T-helper 2 cell treated with Interferon-gamma antibody and Interleukin-4, amounts not matched to agents 5 μg/mL and 100 μg/mL, for 36 hours (primary cell): ENCODE results near the gene FOXP3.
A peak's percentile ranks its signal among the peaks of the same experiment; 100 is the strongest.

Source experiments
- DNase-seq: peaks from one replicate; pipeline ENCODE4 v3.0.0; 2021; ENCODE audit warnings: low spot score
- H3K27ac Mint-ChIP-seq: one replicate; pipeline ENCODE4 v1.8.0; 2021; ENCODE audit warnings: mild to moderate bottlenecking, mixed read lengths
- H3K27me3 Mint-ChIP-seq: one replicate; pipeline ENCODE4 v1.8.0; 2021; ENCODE audit warnings: low read depth, mixed read lengths
- H3K36me3 Mint-ChIP-seq: one replicate; pipeline ENCODE4 v1.8.0; 2021; ENCODE audit warnings: low read depth, mixed read lengths
- H3K4me1 Mint-ChIP-seq: one replicate; pipeline ENCODE4 v1.8.0; 2021; ENCODE audit warnings: low read depth, mixed read lengths
- H3K4me3 Mint-ChIP-seq: one replicate; pipeline ENCODE4 v1.8.0; 2022; ENCODE audit warnings: mild to moderate bottlenecking, moderate library complexity, mixed read lengths
- H3K9me3 Mint-ChIP-seq: one replicate; pipeline ENCODE4 v1.8.0; 2021; ENCODE audit warnings: mixed read lengths

Gene FOXP3

DNA sequence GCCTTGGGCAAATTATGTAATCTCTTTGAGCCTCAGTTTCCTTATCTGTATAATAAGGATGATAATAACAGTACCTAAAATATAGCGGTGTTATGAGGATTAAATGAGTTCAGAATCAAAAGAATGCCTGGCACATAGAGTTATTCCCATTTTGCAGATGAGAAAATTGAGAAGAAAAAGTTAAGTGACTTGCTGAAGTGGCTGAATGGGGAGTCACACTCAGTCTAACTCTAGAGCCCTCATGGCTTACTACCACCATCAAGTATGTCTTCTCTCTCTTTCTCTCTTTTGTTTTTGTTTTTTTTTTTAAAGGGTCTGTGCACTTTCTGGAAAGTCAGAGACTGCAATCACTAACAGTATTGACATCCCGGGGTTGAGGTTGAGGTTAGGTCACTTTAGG is 32.0 kb downstream of the FOXP3 start:
- H3K36me3 Mint-ChIP-seq, result peaks cover 6% of the 10 kb centered on the region
- no peaks in the 10 kb centered on the region for H3K27me3 Mint-ChIP-seq
- H3K4me1 Mint-ChIP-seq, result peaks cover 22% of the 10 kb centered on the region
- no peak for DNase-seq
- no peak overlapping the region for H3K27ac Mint-ChIP-seq
- no peaks in the 10 kb centered on the region for H3K9me3 Mint-ChIP-seq
- no peak overlapping the region for H3K4me3 Mint-ChIP-seq

DNA sequence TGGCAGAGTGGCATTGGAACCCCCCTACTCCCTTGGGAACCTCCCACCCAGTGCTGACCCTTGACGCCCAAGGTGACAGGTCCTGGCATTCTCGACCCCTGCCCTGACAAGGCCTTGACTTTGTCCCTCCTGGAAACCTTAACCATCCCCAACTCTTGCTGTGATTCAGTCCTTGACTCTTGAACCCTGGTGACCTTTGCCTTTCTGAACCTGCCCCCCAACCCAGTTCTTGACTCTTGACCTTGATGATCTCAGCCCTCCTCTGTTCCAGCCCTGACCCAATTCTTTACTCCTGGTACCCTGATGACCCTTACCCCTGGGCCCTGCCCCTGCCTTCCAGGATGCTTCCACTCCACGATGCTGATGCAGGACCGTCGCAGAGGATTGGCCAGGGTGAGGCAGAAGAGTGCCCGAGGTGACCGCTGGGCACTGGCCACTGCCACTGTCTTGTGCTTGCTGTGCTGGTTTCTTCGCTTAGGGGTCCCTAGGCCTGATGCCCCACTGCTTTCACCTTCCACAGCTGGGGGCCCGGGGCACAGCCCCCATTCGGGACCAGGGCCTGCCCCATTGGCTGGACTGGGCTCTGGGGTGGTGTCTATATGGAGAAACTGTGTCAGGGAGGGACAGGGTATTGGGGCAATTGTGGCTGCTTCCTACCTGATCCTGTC is 33.0 kb downstream of the FOXP3 start:
- Mint-ChIP-seq H3K27ac (peak overlapping the region; percentile 90), H3K36me3 (no peaks in the 10 kb centered on the region), H3K27me3 (no peaks in the 10 kb centered on the region), H3K9me3 (no peaks in the 10 kb centered on the region), H3K4me1 (peaks cover 14% of the 10 kb centered on the region), H3K4me3 (peak overlapping the region; percentile 76)
- no peak for DNase-seq

DNA sequence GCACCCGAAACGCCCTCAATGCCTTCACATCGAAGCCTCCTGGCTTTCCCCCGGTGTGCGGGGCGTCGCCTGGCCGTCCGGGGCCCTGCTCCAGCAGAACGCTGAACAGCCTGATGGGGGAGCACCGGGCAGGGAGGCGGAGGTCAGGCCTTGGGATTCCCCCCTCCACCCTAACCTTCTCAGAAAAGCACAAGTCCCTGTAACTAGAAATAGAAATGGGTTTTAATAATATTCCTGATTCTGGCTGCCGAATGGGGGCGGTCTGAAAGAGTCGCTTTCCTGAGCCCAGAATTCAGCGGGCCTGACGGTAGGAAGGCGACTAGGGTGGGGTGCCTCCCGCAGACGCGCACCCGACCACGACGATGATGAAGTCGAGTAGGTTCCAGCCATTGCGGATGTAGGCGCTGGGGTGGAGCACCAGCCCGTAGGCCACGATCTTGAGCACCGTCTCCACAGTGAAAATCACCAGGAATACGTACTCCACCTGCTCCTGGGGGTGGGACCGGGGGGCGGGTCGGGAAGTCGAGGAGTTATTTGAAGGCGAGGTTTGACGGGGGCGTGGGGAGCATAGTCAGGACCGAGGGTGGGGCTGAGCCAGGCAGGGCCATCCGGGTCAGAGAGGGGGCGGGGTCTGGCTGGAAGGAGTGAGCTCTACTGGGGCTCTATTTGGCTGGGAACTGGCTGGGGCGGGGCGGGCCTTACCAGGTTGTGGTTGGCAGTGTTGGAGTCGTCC is 33.8 kb downstream of the FOXP3 start:
- peak overlapping the region; percentile 90 for H3K27ac Mint-ChIP-seq

DNA sequence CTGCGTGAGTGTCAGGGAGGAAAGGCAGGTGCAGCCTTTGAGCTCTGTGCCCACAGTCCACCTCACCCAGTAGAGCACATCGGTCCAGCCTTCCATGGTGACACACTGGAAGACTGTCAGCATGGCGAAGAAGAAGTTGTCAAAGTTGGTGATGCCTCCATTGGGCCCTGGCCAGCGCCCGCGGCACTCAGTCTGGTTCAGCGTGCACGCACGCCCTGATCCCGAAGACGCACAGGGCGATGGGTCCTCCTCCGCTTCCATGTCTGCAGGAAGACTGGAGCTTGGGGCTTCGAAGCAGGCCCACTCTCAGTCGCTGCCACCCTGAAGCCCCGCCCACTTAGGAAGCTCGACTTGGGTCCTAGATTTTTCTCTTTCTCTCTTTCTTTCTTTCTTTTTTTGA is 36.3 kb downstream of the FOXP3 start:
- Mint-ChIP-seq H3K9me3 (no peaks in the 10 kb centered on the region), H3K27me3 (peaks cover 8% of the 10 kb centered on the region), H3K4me1 (peaks cover 11% of the 10 kb centered on the region), H3K4me3 (no peak overlapping the region), H3K27ac (no peak overlapping the region), H3K36me3 (no peaks in the 10 kb centered on the region)
- DNase-seq, result no peak

More for the DNA sequence above, 33.8 kb downstream of the FOXP3 start:
- Mint-ChIP-seq H3K27me3 (peaks cover 1% of the 10 kb centered on the region), H3K4me3 (peak overlapping the region; percentile 76), H3K9me3 (no peaks in the 10 kb centered on the region), H3K36me3 (no peaks in the 10 kb centered on the region), H3K4me1 (peaks cover 14% of the 10 kb centered on the region)
- peak; percentile 58 for DNase-seq

DNA sequence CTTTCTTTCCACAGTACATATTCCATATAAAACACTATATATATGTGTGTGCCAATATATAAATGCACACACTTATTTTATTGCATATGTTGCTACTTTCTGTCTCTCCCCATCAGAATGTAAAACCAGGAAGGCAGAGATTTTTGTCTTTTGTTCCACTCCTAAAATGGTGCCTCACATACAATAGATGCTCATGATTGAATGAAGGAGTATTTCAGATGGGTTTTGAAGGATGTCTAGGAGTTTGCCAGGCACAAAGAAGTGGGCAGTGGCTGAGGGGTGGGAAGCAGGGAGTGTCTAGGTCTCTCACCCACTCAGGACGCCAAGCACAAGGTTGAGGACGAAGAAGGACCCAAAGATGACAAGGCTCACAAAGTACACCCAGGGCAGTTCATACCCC is 36.8 kb downstream of the FOXP3 start:
- Mint-ChIP-seq H3K4me1 (peaks cover 10% of the 10 kb centered on the region), H3K9me3 (no peaks in the 10 kb centered on the region), H3K27me3 (peaks cover 8% of the 10 kb centered on the region), H3K36me3 (no peaks in the 10 kb centered on the region), H3K4me3 (no peak overlapping the region), H3K27ac (no peak overlapping the region)
- DNase-seq, result no peak

DNA sequence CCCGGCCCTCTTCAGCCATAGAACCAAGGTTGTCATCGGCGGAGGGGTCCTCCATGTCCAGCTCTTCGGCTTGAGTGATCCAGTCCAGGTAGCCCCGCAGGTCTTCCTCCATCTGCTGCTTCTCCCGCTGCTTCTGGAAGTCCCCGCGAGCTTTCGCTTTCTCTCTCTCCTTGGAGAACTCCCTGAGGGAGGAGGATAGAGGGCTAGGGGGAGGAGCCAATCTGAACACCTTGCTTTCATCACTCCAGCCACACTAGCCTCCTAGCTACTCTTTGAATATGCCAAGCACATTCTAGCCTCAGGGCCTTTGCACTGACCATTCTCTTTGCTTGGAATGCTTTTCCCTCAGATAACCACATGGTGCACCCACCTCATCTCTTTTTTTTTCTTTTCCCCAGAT is 37.6 kb downstream of the FOXP3 start:
- Mint-ChIP-seq H3K27me3 (peaks cover 8% of the 10 kb centered on the region), H3K27ac (no peak overlapping the region), H3K4me1 (peaks cover 8% of the 10 kb centered on the region), H3K4me3 (no peak overlapping the region), H3K9me3 (no peaks in the 10 kb centered on the region), H3K36me3 (no peaks in the 10 kb centered on the region)
- DNase-seq, result no peak

DNA sequence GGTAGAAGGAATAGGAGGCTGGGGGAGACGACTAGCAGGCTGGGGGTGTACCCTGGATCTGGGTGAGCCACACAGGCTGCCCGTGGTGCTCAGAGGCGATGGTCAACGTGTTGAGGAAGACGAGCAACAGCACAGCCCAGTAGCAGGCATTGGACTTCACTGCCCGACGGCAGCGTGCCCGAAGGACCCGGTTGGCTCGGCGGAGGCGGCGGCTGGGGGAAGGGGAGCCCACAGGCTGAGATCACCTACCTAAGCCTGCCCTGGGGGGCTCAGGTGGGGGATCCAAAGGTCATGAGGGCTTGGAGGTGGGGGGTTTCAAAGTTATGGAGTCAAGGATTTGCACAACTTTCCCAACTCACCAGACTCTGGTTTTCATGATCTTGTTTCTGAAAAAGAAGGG is 38.7 kb downstream of the FOXP3 start:
- no peaks in the 10 kb centered on the region for H3K36me3 Mint-ChIP-seq
- H3K9me3 Mint-ChIP-seq, result no peaks in the 10 kb centered on the region
- no peak overlapping the region for H3K27ac Mint-ChIP-seq
- H3K4me1 Mint-ChIP-seq, result no peaks in the 10 kb centered on the region
- DNase-seq, result no peak
- peaks cover 8% of the 10 kb centered on the region for H3K27me3 Mint-ChIP-seq
- no peak overlapping the region for H3K4me3 Mint-ChIP-seq

DNA sequence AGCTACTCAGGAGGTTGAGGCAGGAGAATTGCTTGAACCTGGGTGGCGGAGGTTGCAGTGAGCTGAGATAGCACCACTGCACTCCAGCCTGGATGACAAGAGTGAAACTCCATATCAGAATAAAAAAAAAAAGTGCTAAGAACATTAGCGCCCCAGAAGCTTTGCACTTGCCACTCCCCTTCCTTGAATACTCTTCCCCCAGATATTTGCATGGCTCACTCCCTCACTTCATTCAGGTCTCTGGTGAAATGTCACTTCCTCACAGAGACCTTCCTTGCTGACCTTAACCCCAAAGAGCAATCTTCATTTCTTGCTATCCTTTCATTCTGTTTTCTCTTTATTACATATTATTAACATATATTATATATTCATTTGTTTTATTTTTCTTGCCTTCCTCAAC is 42.6 kb downstream of the FOXP3 start:
- DNase-seq, result no peak
- Mint-ChIP-seq H3K27me3 (peaks cover 11% of the 10 kb centered on the region), H3K36me3 (no peaks in the 10 kb centered on the region), H3K27ac (no peak overlapping the region), H3K4me1 (no peaks in the 10 kb centered on the region), H3K4me3 (no peak overlapping the region), H3K9me3 (no peaks in the 10 kb centered on the region)

DNA sequence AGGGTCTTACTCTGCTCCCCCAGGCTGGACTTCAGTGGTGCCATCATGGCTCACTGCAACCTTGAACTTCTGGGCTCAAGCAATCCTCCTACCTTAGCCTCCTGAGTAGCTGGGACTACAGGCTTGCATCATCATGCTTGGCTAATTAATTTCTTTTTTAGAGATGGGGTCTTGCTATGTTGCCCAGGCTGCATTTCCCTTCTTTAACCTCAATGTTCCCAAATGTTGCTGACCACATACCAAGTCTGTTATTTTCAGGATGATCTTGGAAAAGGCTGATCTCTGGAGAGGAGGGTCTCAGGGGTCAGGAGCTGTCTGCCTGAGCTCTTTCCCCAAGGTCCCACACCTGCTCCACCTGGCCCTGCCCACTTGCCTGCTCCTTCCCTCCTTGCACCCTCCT is 44.4 kb downstream of the FOXP3 start:
- no peak overlapping the region for H3K4me3 Mint-ChIP-seq
- H3K27ac Mint-ChIP-seq, result no peak overlapping the region
- DNase-seq, result no peak

DNA sequence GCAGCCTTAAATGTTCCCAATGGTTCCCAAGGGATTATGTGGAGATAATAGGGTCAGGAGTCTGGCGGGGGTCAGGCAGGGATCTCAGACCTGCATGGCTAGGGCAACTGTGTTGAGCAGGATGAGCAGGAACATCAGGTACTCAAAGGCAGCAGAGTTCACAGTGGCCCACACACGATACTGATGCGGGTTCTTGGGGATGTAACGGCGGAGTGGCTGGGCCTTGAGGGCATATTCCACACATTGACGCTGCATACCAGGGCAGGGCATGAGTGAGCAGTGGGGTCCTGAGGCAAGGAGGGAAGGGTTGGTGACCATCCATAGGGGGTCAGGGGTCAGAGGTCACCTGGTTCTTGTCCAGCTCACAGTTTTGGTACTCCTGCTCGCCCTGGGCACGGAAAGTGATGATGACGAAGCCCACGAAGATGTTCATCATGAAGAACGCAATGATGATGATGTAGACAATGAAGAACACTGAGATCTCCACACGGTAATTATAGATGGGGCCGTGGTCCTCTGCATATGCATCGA is 49.4 kb downstream of the FOXP3 start:
- H3K27ac Mint-ChIP-seq, result no peak overlapping the region
- no peaks in the 10 kb centered on the region for H3K36me3 Mint-ChIP-seq
- DNase-seq, result no peak
- no peaks in the 10 kb centered on the region for H3K9me3 Mint-ChIP-seq
- H3K4me3 Mint-ChIP-seq, result no peak overlapping the region
- peaks cover 3% of the 10 kb centered on the region for H3K27me3 Mint-ChIP-seq
- H3K4me1 Mint-ChIP-seq, result no peaks in the 10 kb centered on the region

More for the DNA sequence above, 44.4 kb downstream of the FOXP3 start:
- Mint-ChIP-seq H3K9me3 (no peaks in the 10 kb centered on the region), H3K27me3 (peaks cover 8% of the 10 kb centered on the region), H3K4me1 (no peaks in the 10 kb centered on the region), H3K36me3 (no peaks in the 10 kb centered on the region)

DNA sequence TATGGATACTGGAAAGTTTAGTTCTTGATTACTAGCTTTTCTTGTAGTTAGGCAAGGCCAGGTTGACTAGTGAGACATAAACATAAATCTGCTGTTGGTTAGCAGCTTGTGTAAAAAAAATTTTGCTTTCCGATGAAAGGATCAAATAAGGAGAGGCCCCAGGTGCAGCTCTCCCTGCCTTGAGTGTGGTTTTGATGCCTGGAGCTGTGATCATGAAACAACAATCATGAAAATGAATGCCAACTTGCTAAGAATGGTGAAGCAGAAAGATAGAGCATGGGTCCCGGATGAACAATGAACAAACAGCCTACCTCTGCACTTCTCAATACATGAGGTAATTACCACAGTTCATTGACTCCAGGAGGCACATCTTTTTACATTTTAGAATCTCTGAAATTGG is 50.1 kb downstream of the FOXP3 start:
- Mint-ChIP-seq H3K4me3 (no peak overlapping the region), H3K27me3 (no peaks in the 10 kb centered on the region)

DNA sequence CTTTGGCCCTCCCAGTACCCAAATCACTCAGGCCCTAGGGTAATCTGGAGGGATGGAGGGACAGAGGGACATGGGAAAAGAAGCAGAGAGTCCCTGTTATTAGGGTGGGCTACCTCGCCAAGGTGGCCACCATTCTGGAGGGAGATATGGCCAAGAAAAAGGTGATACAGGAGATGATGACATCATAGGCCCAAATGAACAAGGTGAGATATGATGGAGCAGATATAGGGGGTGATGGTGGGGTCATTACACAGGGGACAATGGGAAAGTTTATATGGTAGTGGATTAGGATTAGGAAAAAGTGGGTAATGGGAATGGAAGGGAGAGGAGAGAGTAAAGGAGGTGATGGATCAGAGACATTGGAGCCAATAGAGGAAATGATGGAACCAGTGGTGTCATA is 51.6 kb downstream of the FOXP3 start:
- Mint-ChIP-seq H3K27me3 (no peaks in the 10 kb centered on the region), H3K4me3 (no peak overlapping the region), H3K4me1 (no peaks in the 10 kb centered on the region), H3K36me3 (no peaks in the 10 kb centered on the region), H3K27ac (no peak overlapping the region), H3K9me3 (no peaks in the 10 kb centered on the region)
- no peak for DNase-seq

More for the DNA sequence above, 50.1 kb downstream of the FOXP3 start:
- Mint-ChIP-seq H3K4me1 (no peaks in the 10 kb centered on the region), H3K9me3 (no peaks in the 10 kb centered on the region), H3K27ac (no peak overlapping the region), H3K36me3 (no peaks in the 10 kb centered on the region)
- DNase-seq, result no peak

DNA sequence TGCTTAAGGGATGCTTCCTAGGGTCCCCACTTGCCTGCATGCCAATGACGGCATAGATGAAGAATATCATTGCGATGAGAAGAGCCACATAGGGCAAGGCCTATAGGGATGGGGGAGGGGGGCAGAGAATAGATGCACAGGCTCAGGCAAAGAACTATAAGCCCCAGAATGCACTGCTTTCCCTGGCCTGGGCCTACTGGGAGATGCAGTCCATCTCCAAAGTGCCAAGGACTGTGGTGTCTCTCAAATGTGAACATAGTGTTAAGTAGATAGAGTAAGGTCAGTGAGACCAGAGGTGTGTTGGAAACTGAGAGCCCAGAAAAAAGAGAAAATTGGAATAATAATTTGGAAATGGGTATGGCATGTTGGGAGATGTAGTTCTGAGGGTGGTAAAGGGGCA is 52.3 kb downstream of the FOXP3 start:
- Mint-ChIP-seq H3K4me3 (no peak overlapping the region), H3K36me3 (no peaks in the 10 kb centered on the region), H3K9me3 (no peaks in the 10 kb centered on the region)

DNA sequence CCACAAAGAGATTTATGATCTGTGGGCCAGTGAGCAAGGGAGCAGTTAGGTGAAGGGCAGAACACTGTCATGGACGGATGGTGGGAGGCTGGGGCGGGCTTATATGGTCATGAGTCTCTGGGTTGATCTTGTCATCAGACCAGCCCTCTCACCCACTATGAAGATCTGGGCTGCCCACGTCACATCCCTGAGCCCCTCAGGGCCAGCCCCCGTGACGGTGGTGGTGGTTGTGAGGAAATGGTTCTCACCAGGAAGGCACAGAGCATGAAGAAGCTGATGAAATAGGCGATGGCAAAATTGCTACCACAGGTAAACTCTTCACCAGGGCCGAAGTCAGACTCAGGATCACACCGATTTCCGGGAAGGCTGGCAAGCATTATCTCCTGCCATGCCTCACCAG is 53.4 kb downstream of the FOXP3 start:
- Mint-ChIP-seq H3K36me3 (no peaks in the 10 kb centered on the region), H3K27ac (no peak overlapping the region), H3K9me3 (no peaks in the 10 kb centered on the region), H3K4me3 (no peak overlapping the region), H3K4me1 (no peaks in the 10 kb centered on the region), H3K27me3 (no peaks in the 10 kb centered on the region)
- DNase-seq, result no peak

More for the DNA sequence above, 52.3 kb downstream of the FOXP3 start:
- no peak for DNase-seq
- no peak overlapping the region for H3K27ac Mint-ChIP-seq
- no peaks in the 10 kb centered on the region for H3K4me1 Mint-ChIP-seq
- H3K27me3 Mint-ChIP-seq, result no peaks in the 10 kb centered on the region
